HL-60 (cell line): ENCODE results near the gene ZNRF4.

Experiments used
- CTCF ChIP-seq: IDR thresholded peaks from one replicate; pipeline ENCODE4 v1.5.1; 2011; ENCODE audit warnings: low read length, control low read depth, inconsistent platforms; ENCODE audit not compliant: insufficient read depth
- POLR2AphosphoS5 ChIP-seq: IDR thresholded peaks from 2 replicates; pipeline ENCODE4 v1.6.1; 2012; ENCODE audit warnings: low read depth
- REST ChIP-seq: IDR thresholded peaks from 2 replicates; pipeline ENCODE4 v1.6.1; 2012; ENCODE audit warnings: low read depth; ENCODE audit not compliant: insufficient replicate concordance

GRCh38 chr19:5458420-5458819 lies 3.2 kb downstream of the ZNRF4 start:
- TF ChIP-seq CTCF (no peak), REST (no peak), POLR2AphosphoS5 (no peak)
